Measurements from ENCODE around the gene ERCC1. TPM values are rescaled to one million over a fixed set of nuclear protein-coding genes. Genes with fewer than 3 reads are reported as not detected.

ERCC1 gene
- total RNA-seq, result 48.8 TPM
- long read RNA-seq, transcript ERCC1-202 (10 exons, 3,828 nt), result major isoform, 15 of 64 reads
- long read RNA-seq, transcript ERCC1-208 (10 exons, 1,453 nt), result minor isoform, 12 of 64 reads
- long read RNA-seq, partial matches to known transcripts, result 21 of 64 reads
- long read RNA-seq, other reads (novel, unspliced or antisense), result 12 of 64 reads

DNA sequence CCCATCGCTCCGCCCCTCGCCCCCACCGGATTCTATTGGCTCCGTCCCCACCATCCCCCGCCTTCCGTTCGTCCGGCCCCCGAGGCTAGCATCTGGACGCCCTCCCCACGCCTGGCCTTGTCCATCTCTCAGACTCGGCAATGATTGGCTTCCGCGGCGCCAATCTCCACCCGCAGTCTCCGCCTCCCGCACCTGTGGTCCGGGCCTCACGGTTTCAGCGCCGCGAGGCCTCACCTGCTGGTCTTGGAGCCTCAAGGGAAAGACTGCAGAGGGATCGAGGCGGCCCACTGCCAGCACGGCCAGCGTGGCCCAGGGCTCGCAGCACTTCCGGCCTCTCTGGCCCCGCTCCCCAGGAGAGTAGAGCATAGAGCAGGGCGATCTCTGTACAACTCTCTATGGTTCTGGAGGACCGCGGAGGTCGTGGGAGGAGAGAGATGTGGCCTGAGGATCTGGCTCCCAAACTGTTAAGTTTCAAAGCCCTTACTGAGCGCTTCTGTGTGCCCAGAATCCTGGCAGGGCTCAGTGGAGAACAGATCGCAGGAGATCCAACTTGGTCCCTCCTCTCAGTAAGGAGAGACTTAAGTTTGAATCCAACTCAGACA is at the start of gene ERCC1:
Gene ERCC1 (minus strand): TSS at position 329 of the 602 bp plus-strand sequence. CDS start 543 bp downstream, outside the sequence.
- peak; percentile 99 for DNase-seq
- intact Hi-C loops (cut with DNase I), result no loop called here
- ATAC-seq, result peak; percentile 94
- H3K9me3 ChIP-seq, result no peaks in the 10 kb centered on the region
- no peak for TF ChIP-seq CTCF (IDR thresholded peaks at IDR 0.05)
- peaks cover 29% of the 10 kb centered on the region for H3K4me1 ChIP-seq
- no peaks in the 10 kb centered on the region for H3K36me3 ChIP-seq
- H3K27me3 ChIP-seq, result no peaks in the 10 kb centered on the region
- H3K4me3 ChIP-seq, result peak within 1 kb of the TSS; percentile 67
- peak within 1 kb of the TSS; percentile 94 for H3K27ac ChIP-seq

- peaks cover 23% of the 10 kb centered on the region for H3K4me1 ChIP-seq
- peaks cover 9% of the 10 kb centered on the region for H3K27me3 ChIP-seq
- H3K36me3 ChIP-seq, result no peaks in the 10 kb centered on the region
- DNase-seq (no peak), ATAC-seq (no peak)
- no peak overlapping the region for H3K4me3 ChIP-seq
- no peak for TF ChIP-seq CTCF (IDR thresholded peaks at IDR 0.05)
- intact Hi-C loops (cut with DNase I), result no loop called here
- H3K27ac ChIP-seq, result no peak overlapping the region
- no peaks in the 10 kb centered on the region for H3K9me3 ChIP-seq
Observed at GRCh38 chr19:45473367-45473681, 49.6 kb upstream of the ERCC1 start.

DNA sequence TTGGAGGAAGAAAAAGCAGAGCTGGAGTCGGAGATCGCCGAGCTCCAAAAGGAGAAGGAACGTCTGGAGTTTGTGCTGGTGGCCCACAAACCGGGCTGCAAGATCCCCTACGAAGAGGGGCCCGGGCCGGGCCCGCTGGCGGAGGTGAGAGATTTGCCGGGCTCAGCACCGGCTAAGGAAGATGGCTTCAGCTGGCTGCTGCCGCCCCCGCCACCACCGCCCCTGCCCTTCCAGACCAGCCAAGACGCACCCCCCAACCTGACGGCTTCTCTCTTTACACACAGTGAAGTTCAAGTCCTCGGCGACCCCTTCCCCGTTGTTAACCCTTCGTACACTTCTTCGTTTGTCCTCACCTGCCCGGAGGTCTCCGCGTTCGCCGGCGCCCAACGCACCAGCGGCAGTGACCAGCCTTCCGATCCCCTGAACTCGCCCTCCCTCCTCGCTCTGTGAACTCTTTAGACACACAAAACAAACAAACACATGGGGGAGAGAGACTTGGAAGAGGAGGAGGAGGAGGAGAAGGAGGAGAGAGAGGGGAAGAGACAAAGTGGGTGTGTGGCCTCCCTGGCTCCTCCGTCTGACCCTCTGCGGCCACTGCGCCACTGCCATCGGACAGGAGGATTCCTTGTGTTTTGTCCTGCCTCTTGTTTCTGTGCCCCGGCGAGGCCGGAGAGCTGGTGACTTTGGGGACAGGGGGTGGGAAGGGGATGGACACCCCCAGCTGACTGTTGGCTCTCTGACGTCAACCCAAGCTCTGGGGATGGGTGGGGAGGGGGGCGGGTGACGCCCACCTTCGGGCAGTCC is 49.0 kb upstream of the ERCC1 start:
- DNase-seq (no peak), ATAC-seq (no peak)
- intact Hi-C loops (cut with DNase I), result no loop called here
- no peaks in the 10 kb centered on the region for H3K36me3 ChIP-seq
- no peak overlapping the region for H3K27ac ChIP-seq
- peaks cover 9% of the 10 kb centered on the region for H3K27me3 ChIP-seq
- TF ChIP-seq CTCF (IDR thresholded peaks at IDR 0.05), result no peak
- peaks cover 23% of the 10 kb centered on the region for H3K4me1 ChIP-seq
- no peak overlapping the region for H3K4me3 ChIP-seq
- H3K9me3 ChIP-seq, result no peaks in the 10 kb centered on the region

GRCh38 chr19:45471931-45472562 is 48.3 kb upstream of the ERCC1 start:
- no peaks in the 10 kb centered on the region for H3K9me3 ChIP-seq
- H3K36me3 ChIP-seq, result no peaks in the 10 kb centered on the region
- intact Hi-C loops (cut with DNase I), result no loop called here
- no peak for ATAC-seq
- peaks cover 26% of the 10 kb centered on the region for H3K4me1 ChIP-seq
- DNase-seq, result no peak
- H3K27ac ChIP-seq, result no peak overlapping the region
- TF ChIP-seq CTCF (IDR thresholded peaks at IDR 0.05), result no peak
- no peak overlapping the region for H3K4me3 ChIP-seq
- peaks cover 9% of the 10 kb centered on the region for H3K27me3 ChIP-seq

DNA sequence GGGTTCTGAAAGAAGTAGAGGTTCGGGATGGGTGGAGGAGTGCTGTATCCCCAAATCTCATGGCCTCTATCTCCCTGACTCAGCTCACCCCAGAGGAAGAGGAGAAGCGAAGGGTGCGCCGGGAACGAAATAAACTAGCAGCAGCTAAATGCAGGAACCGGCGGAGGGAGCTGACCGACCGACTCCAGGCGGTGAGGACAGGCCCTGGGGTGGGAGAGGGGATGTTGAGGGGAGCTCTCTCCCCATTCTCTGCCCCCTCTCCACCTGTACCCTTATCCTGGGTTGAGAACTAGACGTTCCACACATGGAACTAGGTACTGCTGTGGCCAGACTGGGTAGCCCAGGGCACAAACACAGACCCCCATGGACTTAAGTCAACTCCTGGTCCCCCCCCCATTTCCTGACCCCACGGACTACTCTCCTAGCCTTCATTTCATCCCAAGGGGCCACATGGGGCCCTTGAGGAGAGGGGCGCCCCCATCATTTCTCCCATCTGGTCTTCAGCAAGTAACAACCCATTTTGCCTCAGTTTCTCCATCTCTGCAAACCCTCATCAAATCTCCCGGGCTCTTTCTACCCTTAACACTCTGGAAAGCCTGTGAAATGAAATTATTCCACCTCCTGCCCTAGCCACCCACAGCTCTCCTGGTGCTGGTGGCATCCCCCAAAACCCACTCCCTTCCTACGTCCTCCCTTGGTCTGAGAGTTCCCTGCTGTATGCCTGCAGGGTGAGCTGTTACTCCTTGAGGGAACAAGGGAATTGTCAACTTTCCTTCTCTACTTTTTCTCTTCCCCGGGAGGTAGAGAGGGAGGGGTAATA is 47.6 kb upstream of the ERCC1 start:
- Histone ChIP-seq H3K4me1 (peaks cover 28% of the 10 kb centered on the region), H3K4me3 (no peak overlapping the region)

More for the DNA sequence above, 47.6 kb upstream of the ERCC1 start:
- DNase-seq (no peak), ATAC-seq (no peak)
- intact Hi-C loops (cut with DNase I), result no loop called here
- Histone ChIP-seq H3K36me3 (no peaks in the 10 kb centered on the region), H3K27ac (no peak overlapping the region), H3K9me3 (no peaks in the 10 kb centered on the region), H3K27me3 (peaks cover 9% of the 10 kb centered on the region)
- TF ChIP-seq CTCF (IDR thresholded peaks at IDR 0.05), result no peak

Data from upper lobe of right lung (tissue), 1 donor.